GM10266 (cell line): ENCODE data around the gene TTC7B.
"Not testable (repeated sequence)": the region's sequence is repeated elsewhere in the genome, so short reads cannot be mapped to it uniquely, and the experiment has no call there.

Experiments
- DNase-seq: peaks from one replicate; pipeline ENCODE4 v3.0.0; 2012; ENCODE audit errors: extremely low spot score
- TF ChIP-seq, protein P1 (sequence below): IDR thresholded peaks from 2 replicates; pipeline ENCODE4 v1.5.1; 2012; ENCODE audit warnings: mild to moderate bottlenecking, low read depth; ENCODE audit not compliant: control insufficient read depth, insufficient read depth; ENCODE audit errors: missing control alignments

TTC7B gene

DNA sequence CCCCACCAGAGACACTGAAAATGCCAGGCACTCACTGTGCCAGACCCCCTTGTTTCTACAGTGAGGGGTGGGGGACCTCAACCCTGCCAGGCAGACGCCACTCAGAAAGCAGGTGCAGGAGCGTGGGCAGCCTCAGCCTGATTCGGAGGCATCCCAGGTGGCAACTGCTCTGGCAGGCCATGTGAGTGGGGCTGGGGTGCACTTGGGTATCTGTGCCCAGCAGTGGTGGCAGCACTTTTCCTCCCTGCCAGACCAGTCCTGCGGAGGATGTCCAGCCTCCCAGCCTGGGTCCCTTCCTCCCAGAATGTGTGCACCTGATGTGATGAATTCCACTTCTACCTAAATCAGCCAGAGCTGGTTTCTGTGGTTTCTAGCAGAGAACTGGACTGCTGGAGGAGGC lies 13.4 kb upstream of the TTC7B start:
- TF ChIP-seq, protein P1, sequence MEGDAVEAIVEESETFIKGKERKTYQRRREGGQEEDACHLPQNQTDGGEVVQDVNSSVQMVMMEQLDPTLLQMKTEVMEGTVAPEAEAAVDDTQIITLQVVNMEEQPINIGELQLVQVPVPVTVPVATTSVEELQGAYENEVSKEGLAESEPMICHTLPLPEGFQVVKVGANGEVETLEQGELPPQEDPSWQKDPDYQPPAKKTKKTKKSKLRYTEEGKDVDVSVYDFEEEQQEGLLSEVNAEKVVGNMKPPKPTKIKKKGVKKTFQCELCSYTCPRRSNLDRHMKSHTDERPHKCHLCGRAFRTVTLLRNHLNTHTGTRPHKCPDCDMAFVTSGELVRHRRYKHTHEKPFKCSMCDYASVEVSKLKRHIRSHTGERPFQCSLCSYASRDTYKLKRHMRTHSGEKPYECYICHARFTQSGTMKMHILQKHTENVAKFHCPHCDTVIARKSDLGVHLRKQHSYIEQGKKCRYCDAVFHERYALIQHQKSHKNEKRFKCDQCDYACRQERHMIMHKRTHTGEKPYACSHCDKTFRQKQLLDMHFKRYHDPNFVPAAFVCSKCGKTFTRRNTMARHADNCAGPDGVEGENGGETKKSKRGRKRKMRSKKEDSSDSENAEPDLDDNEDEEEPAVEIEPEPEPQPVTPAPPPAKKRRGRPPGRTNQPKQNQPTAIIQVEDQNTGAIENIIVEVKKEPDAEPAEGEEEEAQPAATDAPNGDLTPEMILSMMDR: no peak

DNA sequence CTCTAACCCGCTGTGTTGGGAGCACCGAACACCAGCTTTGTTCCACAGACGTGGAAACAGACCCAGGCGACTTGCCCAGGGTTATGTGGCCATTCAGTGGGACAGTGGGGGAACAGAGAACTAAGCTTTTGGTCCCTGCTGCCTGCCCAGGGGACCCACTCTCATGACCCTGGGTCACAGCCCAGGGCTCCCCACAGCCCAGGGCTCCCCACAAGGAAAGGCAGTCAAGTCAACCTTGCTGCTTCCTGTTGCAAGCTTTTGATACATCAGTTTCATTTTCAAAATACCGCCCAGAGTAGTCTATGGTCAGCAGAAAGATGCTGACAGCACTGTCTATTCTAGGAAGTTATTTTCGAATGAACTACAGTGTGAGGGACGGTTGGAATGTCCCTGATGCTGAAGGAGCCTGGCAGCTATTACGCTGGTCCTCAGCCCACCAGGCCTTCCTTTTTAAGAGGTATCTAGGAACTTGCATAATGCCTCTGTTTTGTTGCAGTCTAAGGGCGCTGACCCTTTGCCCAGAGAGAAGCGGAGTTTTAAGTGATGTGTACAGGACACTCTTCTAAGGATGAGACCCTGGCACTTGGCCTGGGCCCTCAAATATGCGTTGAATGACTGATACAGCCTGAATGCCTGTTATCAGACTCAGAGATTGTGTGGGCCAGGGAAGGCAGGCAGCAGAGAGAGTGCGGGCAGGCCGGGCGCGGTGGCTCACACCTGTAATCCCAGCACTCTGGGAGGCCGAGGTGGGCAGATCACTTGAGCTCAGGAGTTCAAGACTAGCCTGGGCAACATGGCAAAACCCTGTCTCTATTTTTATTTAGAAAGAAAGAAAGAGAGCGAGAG lies 12.6 kb upstream of the TTC7B start:
- TF ChIP-seq, protein P1: no peak
- peak; percentile 68 for DNase-seq

More for the DNA sequence above, 13.4 kb upstream of the TTC7B start:
- no peak for DNase-seq

DNA sequence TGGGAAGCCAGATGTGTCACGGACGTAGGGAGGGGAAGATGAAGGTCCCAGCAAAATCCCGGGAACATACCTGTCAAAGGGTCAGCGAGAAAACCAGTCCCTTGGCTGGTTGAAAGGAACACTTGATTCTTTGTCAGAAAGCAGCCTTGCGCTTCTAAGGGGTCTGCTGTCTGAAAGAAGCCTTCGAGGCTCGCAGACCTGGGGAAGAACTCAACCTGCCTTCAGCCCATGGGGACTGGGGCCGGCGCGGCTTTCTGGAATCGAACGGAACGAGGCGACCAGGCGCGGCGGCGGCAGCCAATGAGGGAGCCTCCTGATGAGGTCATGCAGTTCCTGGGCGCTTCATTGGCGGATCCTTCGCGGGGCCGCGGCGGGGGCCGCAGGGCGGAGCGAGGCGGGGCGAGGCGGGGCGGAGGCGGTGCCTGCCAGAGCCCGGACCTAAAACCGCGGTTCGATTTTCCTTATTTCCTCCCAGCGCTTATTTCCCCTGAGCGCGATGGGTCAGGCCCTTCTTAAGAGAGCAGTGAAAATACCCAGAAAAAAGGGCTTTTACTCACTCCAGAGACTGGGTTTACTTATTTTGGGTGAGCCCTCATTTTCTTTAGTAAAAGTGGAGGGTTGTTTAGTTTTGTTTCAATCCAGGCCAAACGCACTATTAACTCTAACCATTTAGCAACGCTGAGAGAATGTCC lies 11.8 kb upstream of the TTC7B start:
- peak; percentile 93 for DNase-seq
- TF ChIP-seq, protein P1: no peak

DNA sequence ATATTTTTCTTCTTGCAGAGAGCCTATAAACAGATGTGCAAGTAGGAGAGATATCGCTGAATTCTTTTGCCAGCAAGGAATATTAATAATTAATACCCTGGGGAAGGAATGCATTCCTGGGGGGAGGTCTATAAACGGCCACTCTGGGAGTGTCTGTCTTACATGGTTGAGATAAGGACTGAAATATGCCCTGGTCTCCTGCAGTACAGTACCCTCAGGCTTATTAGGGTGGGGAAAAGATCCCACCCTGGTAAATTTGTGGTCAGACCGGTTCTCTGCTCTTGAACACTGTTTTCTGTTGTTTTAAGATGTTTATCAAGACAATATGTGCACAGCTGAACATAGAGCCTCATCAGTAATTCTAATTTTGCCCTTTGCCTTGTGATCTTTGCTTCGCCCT lies 7.3 kb upstream of the TTC7B start:
- not testable (repeated sequence) for DNase-seq

DNA sequence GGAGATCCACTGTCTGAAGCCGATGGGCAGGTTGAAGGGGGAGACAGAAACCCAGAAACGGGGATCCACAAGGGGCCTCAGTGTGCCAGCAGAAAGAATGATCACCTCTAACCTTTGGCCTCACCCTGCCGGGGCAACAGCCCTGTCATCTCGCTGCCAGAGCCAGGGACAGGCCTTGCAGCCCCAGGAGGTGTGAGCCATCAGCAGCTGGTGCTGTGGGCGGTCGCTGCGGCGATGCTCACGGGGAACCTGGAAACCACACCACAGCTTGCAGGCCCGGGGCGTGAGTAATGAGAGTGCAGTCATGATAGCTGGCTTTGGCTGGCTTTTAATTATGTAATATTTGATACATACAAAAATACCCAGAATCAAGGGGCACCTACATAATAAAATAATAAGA lies 4.7 kb upstream of the TTC7B start:
- DNase-seq: peak; percentile 58
- TF ChIP-seq, protein P1: no peak

DNA sequence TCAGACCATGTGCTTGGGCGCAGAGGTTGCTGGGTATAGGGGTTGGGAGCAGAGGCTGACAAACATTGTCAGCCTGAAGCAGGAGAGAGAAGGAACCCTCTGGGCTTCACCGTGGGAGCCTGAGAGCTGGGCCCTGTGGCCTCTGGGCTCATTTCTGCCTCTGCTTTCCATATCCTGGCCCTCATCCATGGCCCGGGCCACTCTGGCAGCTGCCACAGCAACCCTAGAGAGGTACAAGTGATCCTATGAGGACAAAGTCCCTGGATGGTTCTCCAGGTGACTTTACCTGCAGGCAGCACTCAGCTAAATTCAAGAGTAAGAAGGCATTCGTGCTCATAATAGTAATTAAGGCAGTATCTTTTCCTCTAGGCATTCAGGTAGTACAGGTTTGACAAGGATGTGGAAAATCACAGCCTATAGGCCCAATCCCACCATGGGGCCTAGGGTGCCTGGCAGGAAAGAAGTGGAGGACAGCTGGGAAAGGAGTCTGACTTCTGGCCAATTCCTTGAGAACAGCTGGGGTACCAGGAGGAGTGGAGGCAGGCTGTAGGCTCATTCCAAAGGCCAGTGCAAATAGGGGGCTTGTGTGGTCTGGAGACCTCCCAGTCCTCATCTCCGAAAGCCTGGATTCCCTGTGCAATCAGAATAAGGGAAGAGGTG lies 3.6 kb upstream of the TTC7B start:
- no peak for DNase-seq
- TF ChIP-seq, protein P1: no peak

DNA sequence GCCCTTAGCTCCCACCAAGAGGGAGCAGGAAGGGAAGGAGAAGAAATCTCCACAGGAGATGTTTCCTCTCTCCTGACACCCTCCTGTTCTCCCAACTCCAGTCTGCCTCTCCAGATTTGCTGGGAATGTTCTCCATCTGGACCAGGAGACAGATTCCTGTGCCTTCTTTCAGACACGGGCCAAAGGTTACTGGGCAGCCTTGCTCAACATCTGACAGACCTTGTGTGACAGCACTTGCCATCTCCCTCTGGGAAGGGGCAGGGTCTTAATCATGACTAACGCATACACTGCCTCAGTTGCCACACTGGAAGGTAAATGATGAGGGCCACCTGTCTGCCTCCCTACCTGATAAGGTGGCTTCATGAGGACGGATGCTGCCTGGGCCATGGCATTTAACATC lies 2.5 kb upstream of the TTC7B start:
- TF ChIP-seq, protein P1: no peak
- DNase-seq: no peak
